GM18867 (cell line): ENCODE results near the gene IL12RB1.
"Not testable (repeated sequence)": the region's sequence is repeated elsewhere in the genome, so short reads cannot be mapped to it uniquely, and the experiment has no call there.

Experiments
- ATAC-seq: cut with Tn5 transposase; IDR thresholded peaks from one replicate; pipeline ENCODE4 v1.9.1; 2021; ENCODE audit warnings: mild to moderate bottlenecking, moderate library complexity; ENCODE audit not compliant: unreplicated experiment

IL12RB1 gene

GRCh38 chr19:18051887-18052286 is 34.8 kb downstream of the IL12RB1 start:
- ATAC-seq, result no peak

DNA sequence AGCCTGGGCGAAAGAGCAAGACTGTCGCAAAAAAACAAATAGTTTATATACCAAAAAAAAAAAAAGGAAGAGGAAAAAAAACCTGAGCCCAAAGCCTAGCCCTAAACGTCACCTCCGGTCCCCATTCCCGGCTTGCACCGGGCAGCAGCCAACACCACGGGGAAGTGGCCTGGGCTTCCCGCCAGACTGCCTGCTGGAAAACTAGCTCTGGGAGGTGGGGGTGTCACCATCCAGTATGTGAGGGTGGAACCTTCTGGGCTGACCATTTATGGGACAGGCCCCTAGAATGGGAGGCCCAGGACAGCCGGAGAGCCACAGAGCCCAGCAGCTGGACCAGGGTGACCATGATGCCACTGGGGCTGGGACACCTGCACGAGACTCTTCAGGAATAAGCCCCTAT is 37.3 kb downstream of the IL12RB1 start:
- ATAC-seq, result no peak

DNA sequence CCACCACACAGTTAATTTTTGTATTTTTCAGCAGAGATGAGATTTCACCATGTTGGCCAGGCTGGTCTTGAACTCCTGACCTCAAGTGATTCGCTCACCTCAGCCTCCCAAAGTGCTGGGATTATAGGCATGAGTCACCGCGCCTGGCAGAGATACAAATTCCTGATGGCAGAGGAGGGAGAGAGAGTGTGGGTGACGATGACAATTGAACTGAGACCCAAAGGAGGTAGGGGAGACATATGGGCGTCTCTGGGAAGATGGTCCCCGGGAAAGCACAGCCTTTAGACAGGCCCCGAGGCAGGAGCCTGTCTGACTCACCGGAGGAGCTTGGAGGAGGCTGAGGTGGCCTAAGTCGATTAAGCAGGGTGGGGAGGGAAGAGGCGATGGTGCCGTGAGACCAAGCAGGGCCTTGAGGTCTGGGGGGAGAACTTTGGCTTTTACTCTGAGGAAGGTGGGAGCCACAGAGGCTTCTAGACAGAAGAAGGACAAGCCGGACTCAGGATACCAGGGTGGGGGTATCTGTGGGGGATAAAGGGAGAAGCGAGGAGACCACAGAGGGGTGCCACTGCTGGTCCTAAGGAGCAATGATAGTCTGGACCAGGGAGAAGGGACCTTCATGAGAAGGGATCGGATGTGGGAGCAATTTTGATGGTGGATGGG is 40.5 kb downstream of the IL12RB1 start:
- no peak for ATAC-seq

- ATAC-seq, result peak; percentile 7
Observed at GRCh38 chr19:18045307-18046050, 41.3 kb downstream of the IL12RB1 start.

DNA sequence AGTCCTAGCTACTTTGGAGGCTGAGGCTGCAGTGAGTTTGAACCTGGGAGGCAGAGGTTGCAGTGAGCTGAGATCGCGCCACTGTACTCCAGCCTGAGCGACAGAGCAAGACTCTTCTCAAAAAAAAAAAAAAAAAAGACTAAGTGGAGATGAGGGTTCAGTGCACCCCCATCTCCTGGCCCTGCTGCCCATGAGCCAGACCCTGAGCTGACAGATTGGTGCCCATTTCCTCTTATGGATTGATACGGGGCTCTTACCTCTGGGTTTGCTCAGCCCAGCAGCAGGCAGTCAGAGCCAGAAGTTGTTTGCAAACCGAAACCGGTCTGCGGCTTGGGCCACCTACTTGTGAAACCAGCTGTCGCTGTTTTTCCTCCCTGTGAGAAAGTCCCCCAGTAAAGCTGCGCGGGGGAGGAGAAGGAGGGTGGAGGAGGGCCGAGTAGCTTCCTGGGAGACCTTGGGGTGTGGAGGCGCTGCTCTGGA is 41.9 kb downstream of the IL12RB1 start:
- ATAC-seq, result peak; percentile 84

DNA sequence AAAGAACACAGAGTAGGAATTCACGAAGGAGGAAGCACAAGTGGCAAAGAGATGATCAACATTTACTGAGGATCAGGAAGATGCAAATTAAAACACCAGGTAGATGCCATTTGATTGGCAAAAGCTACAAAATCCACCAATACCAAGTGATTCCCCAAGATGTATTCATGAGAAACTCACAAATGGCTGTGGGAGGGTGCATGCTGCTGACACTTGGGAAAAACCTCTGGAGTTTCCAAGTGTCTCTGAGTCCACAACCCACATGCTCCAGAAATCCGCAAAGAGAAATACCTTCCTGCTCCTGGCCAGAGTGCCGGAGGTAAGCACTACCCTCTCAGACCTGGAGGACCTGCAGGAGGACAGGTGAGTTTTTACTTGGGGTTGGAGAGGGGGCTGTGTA is 43.1 kb downstream of the IL12RB1 start:
- ATAC-seq, result no peak

DNA sequence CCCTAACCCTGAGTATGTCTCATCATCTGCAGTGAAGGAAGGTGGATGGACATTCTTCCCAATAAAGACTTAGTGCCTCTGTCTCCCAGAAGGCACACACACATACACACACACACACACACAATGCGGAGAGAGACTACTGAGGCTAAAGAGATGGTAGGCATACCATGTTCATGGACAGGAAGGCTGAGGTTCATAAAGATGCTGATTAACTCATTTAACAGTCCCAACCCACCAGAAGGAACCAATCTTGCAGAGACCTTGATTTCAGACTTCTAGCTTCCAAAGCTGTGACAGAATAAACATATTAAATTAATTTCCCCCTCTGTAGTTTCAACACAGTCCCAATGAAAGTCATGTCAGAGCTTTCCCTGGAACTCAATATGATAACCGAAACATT is 45.7 kb downstream of the IL12RB1 start:
- ATAC-seq, result no peak

DNA sequence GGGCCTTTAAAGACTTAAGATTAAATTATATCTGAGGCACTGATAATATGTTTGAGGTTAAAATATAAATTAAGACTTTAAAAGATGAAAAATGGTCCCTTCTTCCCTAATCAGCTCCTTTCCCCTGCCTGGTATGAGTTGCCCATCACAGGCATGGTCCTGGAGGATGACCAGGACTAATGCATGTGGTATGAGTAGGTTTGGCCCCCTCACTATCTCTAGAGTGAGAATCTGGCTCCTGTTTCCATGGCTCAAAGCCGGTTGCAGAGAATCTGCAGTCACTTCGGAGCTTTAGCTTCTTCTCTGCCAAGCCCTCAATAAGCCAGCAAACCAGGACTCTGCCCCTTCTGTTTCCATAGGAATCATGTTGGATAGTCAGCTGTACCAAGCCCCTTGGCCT is 54.6 kb downstream of the IL12RB1 start:
- ATAC-seq, result not testable (repeated sequence)

- ATAC-seq, result not testable (repeated sequence)
Observed at GRCh38 chr19:18031401-18031800, 55.3 kb downstream of the IL12RB1 start.

GRCh38 chr19:18029617-18030338 is 57.0 kb downstream of the IL12RB1 start:
- no peak for ATAC-seq

DNA sequence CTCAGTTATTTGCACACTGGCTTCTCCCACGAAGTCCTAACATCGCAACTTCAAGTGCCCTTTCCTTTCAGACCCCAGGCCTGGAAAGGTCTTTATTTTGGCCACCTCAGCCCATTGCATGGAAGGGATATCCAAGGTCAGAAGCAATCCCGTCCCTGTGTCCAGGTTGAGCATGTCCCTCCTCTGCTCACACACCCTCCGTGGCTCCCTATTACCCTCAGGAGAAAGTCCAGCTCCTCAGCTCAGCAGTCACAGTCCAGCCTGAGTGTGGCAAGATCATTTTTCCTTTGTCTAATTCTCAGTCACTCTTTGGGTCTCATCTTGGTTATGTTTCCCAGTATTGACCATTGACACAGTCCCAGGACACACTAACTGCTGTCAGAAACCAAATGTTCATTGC is 59.6 kb downstream of the IL12RB1 start:
- ATAC-seq, result no peak

- ATAC-seq, result no peak
Observed at GRCh38 chr19:18023622-18024251, 63.0 kb downstream of the IL12RB1 start.

DNA sequence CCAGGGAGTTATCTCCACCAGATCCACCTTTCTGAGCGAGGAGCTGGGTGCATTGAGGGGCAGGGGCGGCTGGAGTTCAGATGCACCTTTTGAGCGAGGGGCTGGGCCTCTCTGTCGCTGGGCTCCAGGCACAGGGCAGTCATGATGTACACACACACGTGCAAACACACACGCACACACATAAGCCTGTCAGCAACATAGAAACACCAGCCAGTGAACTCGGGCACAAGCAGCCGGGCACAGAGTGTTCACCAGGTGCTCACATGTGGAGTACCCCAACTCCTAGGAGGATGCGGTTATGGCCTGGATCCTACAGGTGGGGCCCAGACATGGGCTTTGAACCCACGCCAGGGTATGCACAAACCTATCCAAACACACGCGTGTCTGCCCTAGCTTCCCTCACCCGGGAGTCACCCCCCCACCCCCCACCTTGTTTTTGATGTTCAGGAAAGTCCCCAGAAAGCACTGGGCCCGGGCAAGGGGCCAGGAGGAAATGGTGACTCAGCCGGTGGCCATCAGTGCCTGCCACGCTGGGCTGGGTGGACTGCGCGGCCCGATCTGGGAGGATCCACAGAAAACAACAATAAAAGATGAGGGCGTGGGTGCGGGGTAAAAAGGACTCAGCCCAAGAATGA is 65.5 kb downstream of the IL12RB1 start:
- ATAC-seq, result no peak

- ATAC-seq, result no peak
Observed at GRCh38 chr19:18020212-18021085, 66.3 kb downstream of the IL12RB1 start.

DNA sequence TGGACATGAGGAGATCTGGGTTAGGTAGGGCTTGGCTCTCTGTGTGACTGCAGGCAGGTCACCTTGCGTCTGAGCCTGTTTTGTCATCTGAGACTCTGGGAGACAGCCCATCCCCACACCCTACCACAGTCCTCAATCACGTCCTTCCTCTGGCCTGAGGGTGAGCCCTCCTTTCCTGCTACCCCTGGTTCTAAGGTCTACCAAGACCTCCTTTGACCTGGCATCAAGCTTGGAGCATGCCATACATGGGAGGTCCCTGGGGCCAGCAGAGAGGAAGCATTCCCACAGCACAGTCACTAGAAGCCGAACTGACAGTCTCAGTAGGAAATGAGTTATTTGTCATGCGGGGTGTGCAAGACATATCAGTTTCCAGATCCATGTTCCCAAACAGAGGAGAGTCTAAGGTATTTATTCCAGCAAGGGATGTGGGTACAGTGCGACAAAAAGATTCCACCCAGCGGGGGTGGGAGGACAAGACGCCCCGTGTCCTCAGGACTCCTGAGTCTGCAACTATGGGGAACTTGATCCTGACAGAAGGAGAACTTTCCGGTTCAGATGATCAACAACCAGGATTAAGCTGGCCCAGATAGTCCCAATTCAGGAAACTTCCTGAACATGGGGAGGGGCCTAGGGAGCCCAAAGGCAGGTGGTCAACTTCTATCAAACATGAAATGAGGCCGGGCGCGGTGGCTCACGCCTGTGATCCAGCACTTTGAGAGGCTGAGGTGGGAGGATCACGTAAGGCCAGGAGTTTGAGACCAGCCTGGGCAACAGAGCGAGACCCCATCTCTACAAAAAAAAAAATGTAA is 69.3 kb downstream of the IL12RB1 start:
- ATAC-seq, result no peak

GRCh38 chr19:18016209-18016910 is 70.4 kb downstream of the IL12RB1 start:
- no peak for ATAC-seq

DNA sequence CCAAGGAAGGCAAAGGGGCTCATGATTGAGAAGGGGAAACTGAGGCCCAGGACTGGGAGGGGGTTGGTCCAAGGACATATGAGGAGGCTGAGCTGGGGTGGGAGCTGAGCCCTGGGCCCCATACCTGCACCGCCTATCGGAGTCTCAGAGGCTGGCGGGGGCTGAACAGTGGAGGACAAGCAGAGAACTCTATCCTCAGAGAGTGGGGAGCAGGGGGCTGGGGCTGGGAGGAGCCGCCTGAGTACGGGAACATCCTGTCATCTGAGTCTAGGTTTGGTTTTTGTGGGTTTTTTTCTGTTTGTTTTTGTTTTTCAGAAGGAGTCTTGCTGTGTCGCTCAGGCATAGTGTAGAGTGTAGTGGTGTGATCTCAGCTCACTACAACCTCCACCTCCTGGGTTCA is 72.5 kb downstream of the IL12RB1 start:
- no peak for ATAC-seq
